Measurements from ENCODE around the gene HSF2BP. TPM values are rescaled to one million over a fixed set of nuclear protein-coding genes. Genes with fewer than 3 reads are reported as not detected.

Gene HSF2BP
- total and polyA plus RNA-seq, 8 donors: 0.11 to 0.32 (median 0.22) TPM

- TF ChIP-seq CTCF (IDR thresholded peaks at IDR 0.05): no peak
- Histone ChIP-seq H3K9me3 (no peaks in the 10 kb centered on the region), H3K36me3 (no peaks in the 10 kb centered on the region), H3K4me3 (no peak overlapping the region), H3K27ac (peak overlapping the region in 1 of 4 donors; percentile 20), H3K27me3 (no peaks in the 10 kb centered on the region), H3K4me1 (no peaks in the 10 kb centered on the region)
- peak in 2 of 4 donors; percentile 59 to 67 for ATAC-seq
- intact Hi-C loops (cut with DNase I): no loop called here
- WGBS, 2 donors: 76 to 78% methylated on average over 5 of the region's 5 CpGs
- peak in 1 of 6 donors; percentile 29 for DNase-seq
- no peak for FAIRE-seq
Measured at GRCh38 chr21:43603233-43603626, 56.1 kb downstream of the HSF2BP start.

DNA sequence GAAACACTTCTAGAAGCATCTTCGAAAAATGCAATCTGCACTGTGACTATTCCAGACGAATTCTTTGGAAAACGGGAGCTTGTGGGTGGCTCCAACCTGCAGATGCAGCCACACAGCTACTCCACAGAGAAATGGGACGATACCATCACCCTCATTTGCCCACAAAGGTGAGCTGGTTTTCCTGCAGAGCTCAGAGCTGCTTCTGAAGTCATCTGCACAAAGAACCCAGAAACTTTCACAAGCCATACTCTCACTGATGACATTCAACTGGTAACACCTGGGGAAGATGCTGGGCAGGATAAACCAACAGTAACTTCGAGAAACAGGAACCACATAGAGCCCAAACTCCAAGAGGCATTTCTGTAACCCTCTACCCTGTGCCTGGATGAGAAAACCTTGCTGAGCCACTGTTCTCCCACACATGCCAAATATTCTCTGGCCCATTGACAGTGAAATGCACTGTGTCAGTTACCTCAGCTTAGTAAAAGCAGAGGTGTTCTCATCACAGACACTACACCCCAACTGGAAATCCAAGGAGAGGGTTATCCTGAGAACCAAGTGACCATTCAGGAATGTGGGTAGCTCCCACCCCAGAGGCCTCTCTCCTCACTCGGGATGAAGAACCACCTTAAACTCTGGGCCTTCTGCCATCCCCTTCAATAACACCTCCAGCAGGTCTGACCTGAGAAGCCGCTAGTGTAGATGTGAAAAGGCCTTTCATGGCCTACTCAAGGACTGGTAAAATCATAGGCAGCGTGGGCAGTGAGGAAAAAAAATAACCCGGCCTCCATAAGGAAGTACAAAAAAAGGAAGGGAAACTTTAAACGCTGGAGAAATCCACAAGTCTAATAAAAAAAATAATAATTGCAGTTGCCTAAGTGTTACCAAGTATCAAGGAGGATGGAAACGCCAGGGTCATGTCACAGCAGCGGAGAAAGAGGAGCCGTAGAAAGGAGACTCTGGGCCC is 56.7 kb downstream of the HSF2BP start:
- no peak for TF ChIP-seq CTCF (IDR thresholded peaks at IDR 0.05)
- peak in 2 of 4 donors; percentile 24 to 61 for ATAC-seq
- no peak for DNase-seq
- Histone ChIP-seq H3K27me3 (no peaks in the 10 kb centered on the region), H3K9me3 (no peaks in the 10 kb centered on the region), H3K4me1 (no peaks in the 10 kb centered on the region), H3K4me3 (no peak overlapping the region), H3K27ac (peak overlapping the region in 1 of 4 donors; percentile 20), H3K36me3 (no peaks in the 10 kb centered on the region)
- WGBS, 2 donors: 71 to 81% methylated on average over 13 of the region's 13 CpGs
- intact Hi-C loops (cut with DNase I): no loop called here
- no peak for FAIRE-seq

DNA sequence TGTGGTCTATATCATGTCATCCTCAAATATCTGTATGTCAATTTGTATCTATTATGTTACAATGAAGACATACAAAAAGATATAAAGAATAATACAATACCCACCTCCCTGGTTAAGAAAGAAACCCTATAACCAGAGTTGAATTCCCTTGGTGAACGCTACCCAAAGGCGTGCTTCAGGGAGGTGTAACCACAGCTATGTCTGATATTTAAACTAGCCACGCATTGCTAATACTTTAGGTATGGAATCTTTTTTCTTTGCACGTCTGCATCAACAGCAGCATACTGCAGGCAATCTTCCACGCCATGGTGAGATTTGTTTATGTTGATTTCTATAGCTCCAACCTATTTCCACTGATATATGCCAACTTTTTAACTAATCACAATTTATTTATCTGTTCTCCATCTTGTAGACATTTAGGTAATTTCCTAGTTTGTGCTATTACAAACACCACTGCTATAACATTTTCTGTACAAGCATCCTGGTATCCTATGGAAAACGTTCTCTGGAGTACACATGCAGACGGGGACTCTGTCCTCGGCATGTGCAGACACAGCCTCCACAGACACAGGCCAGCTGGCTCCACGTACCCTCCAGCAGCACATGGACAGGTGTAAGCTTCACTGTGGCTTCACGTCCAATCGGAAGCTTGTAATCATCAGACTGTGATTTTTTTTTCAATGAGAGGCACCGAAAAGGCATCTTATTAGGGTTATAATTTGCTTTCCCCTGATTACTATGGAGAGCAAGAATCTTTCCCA is 58.5 kb downstream of the HSF2BP start:
- FAIRE-seq (no peak), DNase-seq (no peak), ATAC-seq (no peak)
- H3K27ac ChIP-seq: no peak overlapping the region
- TF ChIP-seq CTCF (IDR thresholded peaks at IDR 0.05): no peak
- intact Hi-C loops (cut with DNase I): no loop called here
- no peaks in the 10 kb centered on the region for H3K9me3 ChIP-seq
- 85 to 90% methylated on average over 12 of the region's 12 CpGs for WGBS, 2 donors
- H3K27me3 ChIP-seq: no peaks in the 10 kb centered on the region
- H3K4me3 ChIP-seq: no peak overlapping the region
- H3K4me1 ChIP-seq: no peaks in the 10 kb centered on the region
- no peaks in the 10 kb centered on the region for H3K36me3 ChIP-seq

- H3K27me3 ChIP-seq: no peaks in the 10 kb centered on the region
- no peak for ATAC-seq
- intact Hi-C loops (cut with DNase I): no loop called here
- DNase-seq: no peak
- no peaks in the 10 kb centered on the region for H3K9me3 ChIP-seq
- 72 to 86% methylated on average over 5 of the region's 5 CpGs for WGBS, 2 donors
- H3K36me3 ChIP-seq: no peaks in the 10 kb centered on the region
- H3K4me1 ChIP-seq: no peaks in the 10 kb centered on the region
- no peak overlapping the region for H3K4me3 ChIP-seq
- no peak overlapping the region for H3K27ac ChIP-seq
- FAIRE-seq: no peak
- TF ChIP-seq CTCF (IDR thresholded peaks at IDR 0.05): no peak
Measured at GRCh38 chr21:43599728-43600127, 59.6 kb downstream of the HSF2BP start.

Measured in pancreas (tissue), 10 donors.